ENCODE results near the gene HECTD2. TPM values are rescaled to one million over a fixed set of nuclear protein-coding genes. Genes with fewer than 3 reads are reported as not detected.

HECTD2 gene
- total RNA-seq, 1 donor from 2014 or later, result 27.6 TPM

- Mint-ChIP-seq H3K4me3 (ENCODE audit: unreplicated experiment) (no peak overlapping the region), H3K27me3 (ENCODE audit: unreplicated experiment) (peaks cover 3% of the 10 kb centered on the region), H3K36me3 (ENCODE audit: unreplicated experiment) (no peaks in the 10 kb centered on the region), H3K27ac (ENCODE audit: unreplicated experiment) (no peak overlapping the region), H3K9me3 (ENCODE audit: unreplicated experiment) (peaks cover 2% of the 10 kb centered on the region), H3K4me1 (ENCODE audit: low read depth, unreplicated experiment) (peaks cover 6% of the 10 kb centered on the region)
- DNase-seq, result no peak
- TF ChIP-seq CTCF (IDR thresholded peaks at IDR 0.05; ENCODE audit: partially characterized antibody, unreplicated experiment), result no peak
Observed at GRCh38 chr10:91549262-91549661, 139.1 kb downstream of the HECTD2 start.

- no peak for TF ChIP-seq CTCF (IDR thresholded peaks at IDR 0.05; ENCODE audit: partially characterized antibody, unreplicated experiment)
- H3K4me1 Mint-ChIP-seq (ENCODE audit: low read depth, unreplicated experiment), result peaks cover 6% of the 10 kb centered on the region
- no peak overlapping the region for H3K4me3 Mint-ChIP-seq (ENCODE audit: unreplicated experiment)
- H3K9me3 Mint-ChIP-seq (ENCODE audit: unreplicated experiment), result peaks cover 2% of the 10 kb centered on the region
- H3K27ac Mint-ChIP-seq (ENCODE audit: unreplicated experiment), result no peak overlapping the region
- DNase-seq, result no peak
- H3K36me3 Mint-ChIP-seq (ENCODE audit: unreplicated experiment), result no peaks in the 10 kb centered on the region
- peaks cover 3% of the 10 kb centered on the region for H3K27me3 Mint-ChIP-seq (ENCODE audit: unreplicated experiment)
Observed at GRCh38 chr10:91550021-91550420, 139.9 kb downstream of the HECTD2 start.

GRCh38 chr10:91551856-91552255 is 141.7 kb downstream of the HECTD2 start:
- TF ChIP-seq CTCF (IDR thresholded peaks at IDR 0.05; ENCODE audit: partially characterized antibody, unreplicated experiment), result no peak
- H3K27me3 Mint-ChIP-seq (ENCODE audit: unreplicated experiment), result peaks cover 3% of the 10 kb centered on the region
- peak; percentile 55 for DNase-seq
- no peaks in the 10 kb centered on the region for H3K36me3 Mint-ChIP-seq (ENCODE audit: unreplicated experiment)
- peak overlapping the region; percentile 72 for H3K27ac Mint-ChIP-seq (ENCODE audit: unreplicated experiment)
- peaks cover 7% of the 10 kb centered on the region for H3K4me1 Mint-ChIP-seq (ENCODE audit: low read depth, unreplicated experiment)
- H3K4me3 Mint-ChIP-seq (ENCODE audit: unreplicated experiment), result no peak overlapping the region
- H3K9me3 Mint-ChIP-seq (ENCODE audit: unreplicated experiment), result peaks cover 2% of the 10 kb centered on the region

- H3K36me3 Mint-ChIP-seq (ENCODE audit: unreplicated experiment), result no peaks in the 10 kb centered on the region
- peaks cover 2% of the 10 kb centered on the region for H3K9me3 Mint-ChIP-seq (ENCODE audit: unreplicated experiment)
- DNase-seq, result no peak
- H3K27ac Mint-ChIP-seq (ENCODE audit: unreplicated experiment), result no peak overlapping the region
- no peak for TF ChIP-seq CTCF (IDR thresholded peaks at IDR 0.05; ENCODE audit: partially characterized antibody, unreplicated experiment)
- H3K27me3 Mint-ChIP-seq (ENCODE audit: unreplicated experiment), result peaks cover 3% of the 10 kb centered on the region
- H3K4me1 Mint-ChIP-seq (ENCODE audit: low read depth, unreplicated experiment), result peaks cover 10% of the 10 kb centered on the region
- no peak overlapping the region for H3K4me3 Mint-ChIP-seq (ENCODE audit: unreplicated experiment)
Observed at GRCh38 chr10:91552274-91553095, 142.3 kb downstream of the HECTD2 start.

- TF ChIP-seq CTCF (IDR thresholded peaks at IDR 0.05; ENCODE audit: partially characterized antibody, unreplicated experiment), result no peak
- peaks cover under 1% of the 10 kb centered on the region for H3K9me3 Mint-ChIP-seq (ENCODE audit: unreplicated experiment)
- H3K36me3 Mint-ChIP-seq (ENCODE audit: unreplicated experiment), result peaks cover 1% of the 10 kb centered on the region
- H3K27ac Mint-ChIP-seq (ENCODE audit: unreplicated experiment), result no peak overlapping the region
- no peak overlapping the region for H3K4me3 Mint-ChIP-seq (ENCODE audit: unreplicated experiment)
- peaks cover 2% of the 10 kb centered on the region for H3K27me3 Mint-ChIP-seq (ENCODE audit: unreplicated experiment)
- H3K4me1 Mint-ChIP-seq (ENCODE audit: low read depth, unreplicated experiment), result peaks cover 11% of the 10 kb centered on the region
- DNase-seq, result no peak
Observed at GRCh38 chr10:91555455-91555854, 145.3 kb downstream of the HECTD2 start.
